Uterus (tissue), 4 donors: ENCODE data around the gene KDM6A. TPM values are rescaled to one million over a fixed set of nuclear protein-coding genes. Genes with fewer than 3 reads are reported as not detected.
"Not testable (repeated sequence)": the region's sequence is repeated elsewhere in the genome, so short reads cannot be mapped to it uniquely, and the experiment has no call there.

Experiments
- DNase-seq, 2 donors: peaks; one replicate each; pipeline ENCODE4 v3.0.0-alpha.2; 2019 to 2020
- H3K27ac ChIP-seq, 2 donors: fragments of 200-600 bp; sonication (generic); 1 replicate in 1 of 2; 2 replicates in 1 of 2; pipeline ENCODE4 v1.5.1; 2016 to 2018
- H3K27me3 ChIP-seq, 2 donors: fragments of 200-600 bp; sonication (generic); one replicate each; pipeline ENCODE4 v1.5.1; 2018 to 2019; ENCODE audit warnings: control low read depth in 1 of 2
- H3K36me3 ChIP-seq, 2 donors: fragments of 200-600 bp; sonication (generic); one replicate each; pipeline ENCODE4 v1.5.1; 2019; ENCODE audit warnings: control low read depth in 1 of 2
- H3K4me1 ChIP-seq, 2 donors: fragments of 200-600 bp; sonication (generic); one replicate each; pipeline ENCODE4 v1.5.1; 2018 to 2019; ENCODE audit warnings: control low read depth in 1 of 2
- H3K4me3 ChIP-seq, 2 donors: fragments of 200-600 bp; sonication (generic); 1 replicate in 1 of 2; 2 replicates in 1 of 2; pipeline ENCODE4 v1.5.1; 2018 to 2019; ENCODE audit warnings: mild to moderate bottlenecking in 1 of 2
- H3K9me3 ChIP-seq, 2 donors: fragments of 200-600 bp; sonication (generic); one replicate each; pipeline ENCODE4 v1.5.1; 2019; ENCODE audit warnings: control low read depth in 1 of 2
- POLR2A ChIP-seq, 2 donors: fragments of 450-650 bp; IDR thresholded peaks; one replicate each; pipeline ENCODE4 v1.6.1; 2016; ENCODE audit warnings: antibody characterized with exemption in 2 of 2, mild to moderate bottlenecking in 1 of 2, moderate library complexity in 1 of 2
- intact Hi-C: fragments of 100-400 bp; cut with DNase I; formaldehyde crosslinking; loops from one replicate; pipeline ENCODE4 v1.15.1; 2023; ENCODE audit warnings: low total_unique reads
- total RNA-seq, 4 donors: library from RNA; depleted of rRNA in 3 of 4; stranded (reverse); fragments of >200 nt in 3 of 4; gene quantifications; one replicate each; pipeline versions ENCODE4 v1.1.0 to v1.2.4, GENCODE V29; 2014 to 2023
- TF ChIP-seq, protein P1 (sequence below), 4 experiments: fragments of 200-600 bp in 2 of 4; fragments of 450-650 bp in 2 of 4; sonication (generic) in 2 of 4; IDR thresholded peaks; one replicate each; pipeline ENCODE4 v1.5.1; 2016 to 2019; ENCODE audit warnings: antibody characterized with exemption in 4 of 4, mild to moderate bottlenecking in 2 of 4, moderate library complexity in 1 of 4
- donor health status: DM: yes; HTN: yes; CAD: no.

Gene KDM6A
- total RNA-seq, 4 donors from 2014 or later, result 26.2 to 69.0 (median 57.9) TPM

GRCh38 chrX:44946771-44947170 is 73.8 kb downstream of the KDM6A start:
- Histone ChIP-seq H3K36me3 (no peaks in the 10 kb centered on the region), H3K27me3 (no peaks in the 10 kb centered on the region)
- intact Hi-C loops, result no loop called here

DNA sequence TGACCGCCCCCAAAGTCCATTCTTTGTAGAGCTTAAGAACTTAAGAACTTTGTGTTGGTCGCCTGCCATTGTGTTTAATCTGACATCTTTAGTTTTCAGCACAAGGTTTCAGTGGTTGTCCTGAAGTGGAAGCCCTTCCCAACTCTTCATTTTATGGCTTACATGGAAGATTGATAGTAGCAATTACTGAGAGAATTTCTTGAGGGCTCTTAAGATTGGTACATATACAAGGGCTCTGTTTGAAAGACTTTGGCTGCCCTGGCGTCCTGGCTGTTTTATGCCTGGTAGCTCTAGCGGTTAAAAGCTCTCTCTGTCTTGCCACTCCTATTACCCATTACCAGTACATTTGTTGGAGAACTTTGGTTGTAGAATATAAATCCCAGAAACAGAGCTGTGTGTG is 75.0 kb downstream of the KDM6A start:
- Histone ChIP-seq H3K4me1 (no peaks in the 10 kb centered on the region), H3K9me3 (peaks cover 0 to 9% of the 10 kb centered on the region in 2 donors), H3K36me3 (no peaks in the 10 kb centered on the region), H3K27ac (no peak overlapping the region), H3K4me3 (no peak overlapping the region), H3K27me3 (no peaks in the 10 kb centered on the region)
- DNase-seq, result no peak
- intact Hi-C loops, result no loop called here
- TF ChIP-seq POLR2A (IDR thresholded peaks at IDR 0.05), result no peak
- TF ChIP-seq, protein P1, sequence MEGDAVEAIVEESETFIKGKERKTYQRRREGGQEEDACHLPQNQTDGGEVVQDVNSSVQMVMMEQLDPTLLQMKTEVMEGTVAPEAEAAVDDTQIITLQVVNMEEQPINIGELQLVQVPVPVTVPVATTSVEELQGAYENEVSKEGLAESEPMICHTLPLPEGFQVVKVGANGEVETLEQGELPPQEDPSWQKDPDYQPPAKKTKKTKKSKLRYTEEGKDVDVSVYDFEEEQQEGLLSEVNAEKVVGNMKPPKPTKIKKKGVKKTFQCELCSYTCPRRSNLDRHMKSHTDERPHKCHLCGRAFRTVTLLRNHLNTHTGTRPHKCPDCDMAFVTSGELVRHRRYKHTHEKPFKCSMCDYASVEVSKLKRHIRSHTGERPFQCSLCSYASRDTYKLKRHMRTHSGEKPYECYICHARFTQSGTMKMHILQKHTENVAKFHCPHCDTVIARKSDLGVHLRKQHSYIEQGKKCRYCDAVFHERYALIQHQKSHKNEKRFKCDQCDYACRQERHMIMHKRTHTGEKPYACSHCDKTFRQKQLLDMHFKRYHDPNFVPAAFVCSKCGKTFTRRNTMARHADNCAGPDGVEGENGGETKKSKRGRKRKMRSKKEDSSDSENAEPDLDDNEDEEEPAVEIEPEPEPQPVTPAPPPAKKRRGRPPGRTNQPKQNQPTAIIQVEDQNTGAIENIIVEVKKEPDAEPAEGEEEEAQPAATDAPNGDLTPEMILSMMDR (IDR thresholded peaks at IDR 0.05), result no peak

More at GRCh38 chrX:44946771-44947170, 73.8 kb downstream of the KDM6A start:
- no peaks in the 10 kb centered on the region for H3K4me1 ChIP-seq
- DNase-seq, result no peak
- TF ChIP-seq POLR2A (IDR thresholded peaks at IDR 0.05), result no peak
- TF ChIP-seq, protein P1 (IDR thresholded peaks at IDR 0.05), result no peak
- H3K27ac ChIP-seq, result no peak overlapping the region
- H3K4me3 ChIP-seq, result no peak overlapping the region
- H3K9me3 ChIP-seq, result peaks cover 0 to 9% of the 10 kb centered on the region in 2 donors

DNA sequence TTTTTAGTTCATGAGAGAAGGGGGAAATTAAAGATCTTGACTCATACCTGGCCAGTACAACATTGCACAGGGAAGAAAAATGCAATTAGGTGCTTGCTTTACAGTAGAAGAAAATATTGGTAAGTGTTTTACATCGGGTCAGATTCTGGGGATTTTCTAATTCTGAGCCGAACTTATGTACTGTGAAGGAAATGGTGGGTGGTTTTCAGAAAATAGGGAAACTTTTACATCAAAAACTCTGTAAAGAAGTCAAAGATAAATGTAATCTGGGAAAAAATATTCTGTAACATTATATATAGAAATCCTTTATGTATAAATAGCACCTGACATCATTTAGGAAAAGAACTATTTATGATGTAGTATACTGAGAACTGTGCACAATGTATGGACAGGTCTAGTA is 75.4 kb downstream of the KDM6A start:
- H3K27me3 ChIP-seq, result no peaks in the 10 kb centered on the region
- H3K4me3 ChIP-seq, result no peak overlapping the region
- no peaks in the 10 kb centered on the region for H3K4me1 ChIP-seq
- peaks cover 0 to 9% of the 10 kb centered on the region in 2 donors for H3K9me3 ChIP-seq
- no peak for TF ChIP-seq POLR2A (IDR thresholded peaks at IDR 0.05)
- TF ChIP-seq, protein P1 (IDR thresholded peaks at IDR 0.05), result no peak
- no peak overlapping the region for H3K27ac ChIP-seq
- no peak for DNase-seq
- intact Hi-C loops, result no loop called here
- no peaks in the 10 kb centered on the region for H3K36me3 ChIP-seq

DNA sequence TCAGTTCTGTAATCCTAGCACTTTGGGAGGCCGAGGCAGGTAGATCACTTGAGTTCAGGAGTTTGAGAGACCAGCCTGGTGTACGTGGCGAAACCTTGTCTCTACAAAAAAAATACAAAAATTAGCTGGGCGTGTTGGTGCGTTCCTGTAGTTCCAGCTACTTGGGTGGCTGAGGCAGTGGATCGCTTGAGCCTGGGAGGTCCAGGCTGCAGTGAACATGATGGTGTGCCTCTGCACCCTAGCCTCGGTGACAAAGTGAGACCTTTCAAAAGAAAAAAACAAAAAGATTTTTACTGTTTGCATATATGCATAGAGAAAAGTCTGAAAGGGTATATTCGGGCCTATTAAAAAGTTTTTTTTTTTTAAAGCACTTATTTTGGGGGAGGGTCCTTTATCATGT is 76.1 kb downstream of the KDM6A start:
- no peak for DNase-seq
- Histone ChIP-seq H3K27ac (no peak overlapping the region), H3K36me3 (no peaks in the 10 kb centered on the region), H3K4me3 (no peak overlapping the region), H3K27me3 (no peaks in the 10 kb centered on the region), H3K9me3 (peaks cover 0 to 9% of the 10 kb centered on the region in 2 donors), H3K4me1 (no peaks in the 10 kb centered on the region)
- TF ChIP-seq, protein P1 (IDR thresholded peaks at IDR 0.05), result no peak
- TF ChIP-seq POLR2A (IDR thresholded peaks at IDR 0.05), result no peak
- intact Hi-C loops, result no loop called here

DNA sequence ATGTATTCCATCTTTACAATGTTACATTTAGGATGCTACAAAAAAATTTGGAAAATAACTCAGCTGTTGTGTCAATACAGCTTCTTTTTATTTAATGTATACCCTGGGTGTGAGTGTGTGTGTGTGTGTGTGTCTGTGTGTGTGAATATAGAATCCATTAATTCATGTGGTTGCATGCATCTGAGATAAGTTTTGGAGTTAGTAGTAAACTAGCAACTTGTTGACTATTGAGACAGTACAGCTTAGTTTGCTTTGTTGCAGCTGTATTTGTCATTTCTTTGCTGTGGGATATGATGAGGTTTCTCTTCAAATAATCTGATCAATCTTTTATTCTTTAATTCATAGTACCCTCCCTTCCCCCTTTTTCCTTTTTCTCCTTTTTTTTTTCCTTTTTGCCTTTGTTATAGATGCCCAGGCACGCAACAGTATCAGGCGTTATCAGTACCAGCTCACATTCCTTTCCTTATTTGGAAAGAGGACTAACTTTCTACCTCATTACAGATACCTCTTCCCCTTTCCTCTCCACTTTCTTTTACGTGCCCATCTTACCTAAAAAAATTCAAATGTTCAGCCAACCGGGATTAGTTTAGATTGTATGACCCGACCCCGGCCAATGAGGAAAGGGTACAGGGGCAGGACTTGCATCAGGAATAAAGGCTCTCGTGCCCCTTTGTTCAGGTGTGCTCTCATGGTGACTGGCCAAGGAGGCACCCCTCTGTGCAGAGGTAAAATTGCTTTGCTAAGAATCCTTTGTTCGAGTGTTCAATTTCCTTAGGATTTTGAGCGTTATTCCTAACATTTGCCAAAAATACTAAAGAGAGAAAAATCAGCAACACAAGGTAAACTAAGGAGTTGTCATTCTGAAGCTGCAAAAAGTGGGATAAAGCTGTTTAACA is 77.7 kb downstream of the KDM6A start:
- H3K36me3 ChIP-seq, DNase-seq, intact Hi-C loops, H3K4me1 ChIP-seq, H3K27ac ChIP-seq, H3K27me3 ChIP-seq, H3K4me3 ChIP-seq, H3K9me3 ChIP-seq: not testable (repeated sequence)
